HG02840 (cell line): ENCODE results near the gene CNPY4.

Source experiments
- ATAC-seq: cut with Tn5 transposase; IDR thresholded peaks from one replicate; pipeline ENCODE4 v1.9.1; 2021; ENCODE audit warnings: mild to moderate bottlenecking, moderate library complexity, moderate number of reproducible peaks; ENCODE audit not compliant: unreplicated experiment, low FRiP score

The CNPY4 gene

GRCh38 chr7:100163006-100163531, 43.6 kb downstream of the CNPY4 start:
- ATAC-seq, result no peak

GRCh38 chr7:100163871-100164270, 44.4 kb downstream of the CNPY4 start:
- ATAC-seq, result no peak

- no peak for ATAC-seq
Measured at GRCh38 chr7:100166317-100166940, 47.0 kb downstream of the CNPY4 start.

DNA sequence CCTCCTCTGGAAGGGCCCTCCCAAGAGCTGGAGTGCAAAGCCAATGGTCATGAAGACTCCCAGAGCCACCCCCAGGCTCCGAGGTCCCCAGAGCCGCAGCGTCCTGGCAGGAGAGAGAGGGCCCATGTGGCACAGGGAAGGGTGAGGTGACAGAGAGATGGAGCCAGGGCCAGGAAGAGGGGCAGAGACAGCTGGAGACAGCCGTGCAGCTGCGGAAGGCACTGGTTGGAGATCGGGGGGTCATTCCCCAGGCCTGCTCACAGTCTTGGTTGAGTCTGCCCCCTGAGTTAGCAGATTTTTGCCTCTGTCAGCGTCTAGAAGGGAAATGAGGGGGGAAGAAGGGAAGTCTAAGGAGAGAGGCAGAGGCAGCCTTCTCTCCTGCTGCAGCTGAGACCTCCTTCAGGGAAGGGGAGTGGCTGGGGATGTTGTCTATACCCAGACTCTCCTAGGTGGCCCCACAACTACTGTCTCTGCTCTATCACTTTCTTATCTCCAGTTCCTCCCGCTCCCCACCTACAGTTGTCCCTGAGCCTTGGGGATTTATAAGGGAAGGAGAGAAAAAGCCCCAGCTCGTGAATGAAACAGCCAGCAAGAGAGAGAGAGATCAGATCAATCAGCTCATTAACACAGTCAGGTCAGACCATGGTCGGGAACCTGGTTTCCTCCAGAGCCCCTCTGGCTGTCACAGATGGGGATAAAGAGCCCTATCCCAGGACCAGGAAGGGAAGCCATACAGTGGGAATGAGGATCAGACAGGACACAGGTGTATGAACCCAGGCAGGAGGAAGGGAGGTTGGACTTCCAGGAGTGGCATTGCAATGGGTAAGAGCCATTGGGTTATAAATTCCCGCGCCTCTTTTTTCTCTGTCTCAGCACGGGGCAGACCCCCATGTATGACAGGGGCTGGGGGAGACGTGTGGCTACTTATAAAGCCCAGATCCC, 47.8 kb downstream of the CNPY4 start:
- ATAC-seq, result no peak

- no peak for ATAC-seq
Measured at GRCh38 chr7:100167912-100168323, 48.5 kb downstream of the CNPY4 start.

GRCh38 chr7:100169147-100169850, 49.9 kb downstream of the CNPY4 start:
- ATAC-seq, result no peak

GRCh38 chr7:100170101-100170897, 50.9 kb downstream of the CNPY4 start:
- ATAC-seq, result no peak

GRCh38 chr7:100171087-100171681, 51.8 kb downstream of the CNPY4 start:
- ATAC-seq, result no peak

- ATAC-seq, result no peak
Measured at GRCh38 chr7:100171840-100172239, 52.4 kb downstream of the CNPY4 start.

- no peak for ATAC-seq
Measured at GRCh38 chr7:100173806-100174495, 54.5 kb downstream of the CNPY4 start.

DNA sequence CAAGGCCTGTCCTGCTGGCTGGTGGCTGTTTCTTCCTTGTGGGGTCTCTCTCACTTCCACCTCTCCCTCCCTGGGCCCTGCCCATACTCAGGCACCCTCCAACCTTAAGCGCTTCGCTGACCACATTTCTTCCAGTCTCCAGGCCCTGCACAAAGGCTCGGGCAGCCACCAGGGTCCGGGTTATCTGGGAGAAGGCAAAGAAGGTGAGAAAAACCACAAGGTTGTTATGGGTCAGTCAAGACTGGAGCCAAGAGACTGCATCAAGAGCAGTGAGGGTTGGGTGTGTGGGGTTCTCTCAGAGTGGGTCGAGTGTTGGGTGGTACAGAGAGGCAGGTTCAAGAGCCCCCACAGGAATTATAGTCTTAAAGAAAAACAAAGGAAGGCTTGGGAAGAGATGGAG, 55.1 kb downstream of the CNPY4 start:
- ATAC-seq, result no peak
